WERI-Rb-1 (cell line): Measurements from ENCODE around the gene MAML3.

ENCODE experiments used
- DNase-seq: peaks from one replicate; pipeline ENCODE4 v3.0.0-alpha.2; 2020
- H3K27ac ChIP-seq: fragments of 250-450 bp; sonication (Bioruptor Pico); 2 replicates; pipeline ENCODE4 v1.5.1; 2020; ENCODE audit warnings: mild to moderate bottlenecking, moderate library complexity
- H3K27me3 ChIP-seq: fragments of 250-450 bp; sonication (Bioruptor Pico); 2 replicates; pipeline ENCODE4 v1.5.1; 2021; ENCODE audit warnings: mild to moderate bottlenecking, low read depth, moderate library complexity; ENCODE audit not compliant: insufficient read depth, severe bottlenecking
- H3K36me3 ChIP-seq: fragments of 250-450 bp; sonication (Bioruptor Pico); 2 replicates; pipeline ENCODE4 v1.5.1; 2020; ENCODE audit warnings: mild to moderate bottlenecking, moderate library complexity
- H3K4me3 ChIP-seq: 2 replicates; pipeline ENCODE4 v1.5.1; 2011; ENCODE audit warnings: low read depth, mild to moderate bottlenecking, control low read depth, low read length
- H3K9me3 ChIP-seq: fragments of 250-450 bp; sonication (Bioruptor Pico); 2 replicates; pipeline ENCODE4 v1.5.1; 2021; ENCODE audit warnings: mild to moderate bottlenecking, moderate library complexity; ENCODE audit not compliant: severe bottlenecking
- TF ChIP-seq, protein P1 (sequence below): IDR thresholded peaks from 2 replicates; pipeline ENCODE4 v1.5.1; 2011; ENCODE audit warnings: low read depth, mild to moderate bottlenecking, control low read depth, inconsistent platforms, low read length

MAML3 gene

DNA sequence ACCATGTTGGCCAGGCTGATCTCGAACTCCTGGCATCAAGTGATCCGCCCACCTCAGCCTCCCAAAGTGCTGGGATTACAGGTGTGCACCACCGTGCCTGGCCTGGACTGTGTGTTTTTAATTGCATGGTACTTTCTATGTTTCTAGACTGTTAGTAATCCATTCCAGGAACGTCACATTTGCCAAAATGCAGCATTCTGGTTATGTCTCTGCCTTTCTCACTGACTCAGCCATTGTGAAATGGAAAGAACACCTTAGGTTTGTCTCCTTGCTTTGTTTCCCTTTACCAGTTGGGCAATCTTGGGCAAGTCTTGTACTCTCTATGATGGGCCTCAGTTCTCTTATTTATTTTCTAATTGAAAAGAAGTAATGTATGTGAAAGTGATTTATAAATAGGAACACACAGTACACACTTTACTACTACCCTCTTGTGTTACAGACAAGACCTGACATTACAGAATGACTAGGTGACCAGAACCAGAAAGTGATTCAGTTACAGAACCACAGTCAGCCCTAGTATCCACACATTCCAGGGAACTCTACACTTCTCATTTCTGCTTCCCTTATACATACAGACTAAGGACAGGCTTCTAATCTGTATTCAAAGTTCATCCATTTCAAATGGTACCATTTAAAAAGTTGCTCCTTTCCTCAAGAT lies 301.2 kb downstream of the MAML3 start:
- Histone ChIP-seq H3K27me3 (no peaks in the 10 kb centered on the region), H3K27ac (no peak overlapping the region), H3K9me3 (no peaks in the 10 kb centered on the region), H3K4me3 (no peak overlapping the region), H3K36me3 (no peaks in the 10 kb centered on the region)
- no peak for DNase-seq
- TF ChIP-seq, protein P1, sequence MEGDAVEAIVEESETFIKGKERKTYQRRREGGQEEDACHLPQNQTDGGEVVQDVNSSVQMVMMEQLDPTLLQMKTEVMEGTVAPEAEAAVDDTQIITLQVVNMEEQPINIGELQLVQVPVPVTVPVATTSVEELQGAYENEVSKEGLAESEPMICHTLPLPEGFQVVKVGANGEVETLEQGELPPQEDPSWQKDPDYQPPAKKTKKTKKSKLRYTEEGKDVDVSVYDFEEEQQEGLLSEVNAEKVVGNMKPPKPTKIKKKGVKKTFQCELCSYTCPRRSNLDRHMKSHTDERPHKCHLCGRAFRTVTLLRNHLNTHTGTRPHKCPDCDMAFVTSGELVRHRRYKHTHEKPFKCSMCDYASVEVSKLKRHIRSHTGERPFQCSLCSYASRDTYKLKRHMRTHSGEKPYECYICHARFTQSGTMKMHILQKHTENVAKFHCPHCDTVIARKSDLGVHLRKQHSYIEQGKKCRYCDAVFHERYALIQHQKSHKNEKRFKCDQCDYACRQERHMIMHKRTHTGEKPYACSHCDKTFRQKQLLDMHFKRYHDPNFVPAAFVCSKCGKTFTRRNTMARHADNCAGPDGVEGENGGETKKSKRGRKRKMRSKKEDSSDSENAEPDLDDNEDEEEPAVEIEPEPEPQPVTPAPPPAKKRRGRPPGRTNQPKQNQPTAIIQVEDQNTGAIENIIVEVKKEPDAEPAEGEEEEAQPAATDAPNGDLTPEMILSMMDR: no peak

DNA sequence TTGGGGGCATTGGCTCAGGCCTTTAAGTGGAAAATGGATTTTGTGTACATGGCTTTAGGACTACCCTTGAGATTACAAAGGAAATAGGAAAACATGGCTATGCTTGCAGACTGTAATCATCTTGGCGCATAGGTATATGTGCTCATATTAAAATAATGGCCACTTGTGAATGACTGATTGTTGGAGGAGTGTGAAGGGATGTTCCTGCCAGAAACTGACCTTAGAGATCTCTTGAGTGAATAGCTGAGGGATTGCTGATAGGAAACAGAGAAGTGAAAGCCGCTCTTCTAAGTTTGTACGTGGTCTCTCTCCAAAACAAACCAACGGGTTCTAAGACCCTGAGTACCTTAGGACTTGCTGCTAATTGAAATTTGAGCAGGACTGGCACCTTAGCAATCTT lies 302.3 kb downstream of the MAML3 start:
- no peak for DNase-seq
- Histone ChIP-seq H3K36me3 (no peaks in the 10 kb centered on the region), H3K4me3 (no peak overlapping the region), H3K27me3 (no peaks in the 10 kb centered on the region), H3K27ac (no peak overlapping the region), H3K9me3 (no peaks in the 10 kb centered on the region)
- TF ChIP-seq, protein P1: no peak

DNA sequence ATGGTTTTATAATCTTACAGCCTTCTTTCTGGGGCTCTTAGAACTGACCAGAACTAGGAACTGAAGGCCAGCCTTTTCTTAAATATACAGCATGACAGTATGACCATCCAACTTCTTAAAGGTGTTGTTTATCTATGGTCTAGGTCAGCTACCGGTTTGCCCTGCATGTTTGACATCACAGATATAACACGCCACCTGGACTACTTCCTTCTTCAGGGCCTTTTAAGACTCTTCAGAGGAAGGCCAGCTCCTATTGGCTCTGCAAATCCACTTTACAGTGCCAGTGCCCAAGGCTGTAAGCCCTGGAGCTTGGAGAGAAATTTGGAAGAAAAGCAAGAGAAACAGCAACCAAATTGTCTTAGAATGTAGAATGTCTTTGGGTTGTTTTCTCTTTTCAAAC lies 302.9 kb downstream of the MAML3 start:
- Histone ChIP-seq H3K27me3 (no peaks in the 10 kb centered on the region), H3K36me3 (no peaks in the 10 kb centered on the region), H3K9me3 (no peaks in the 10 kb centered on the region), H3K4me3 (no peak overlapping the region), H3K27ac (no peak overlapping the region)
- TF ChIP-seq, protein P1: no peak
- DNase-seq: no peak

DNA sequence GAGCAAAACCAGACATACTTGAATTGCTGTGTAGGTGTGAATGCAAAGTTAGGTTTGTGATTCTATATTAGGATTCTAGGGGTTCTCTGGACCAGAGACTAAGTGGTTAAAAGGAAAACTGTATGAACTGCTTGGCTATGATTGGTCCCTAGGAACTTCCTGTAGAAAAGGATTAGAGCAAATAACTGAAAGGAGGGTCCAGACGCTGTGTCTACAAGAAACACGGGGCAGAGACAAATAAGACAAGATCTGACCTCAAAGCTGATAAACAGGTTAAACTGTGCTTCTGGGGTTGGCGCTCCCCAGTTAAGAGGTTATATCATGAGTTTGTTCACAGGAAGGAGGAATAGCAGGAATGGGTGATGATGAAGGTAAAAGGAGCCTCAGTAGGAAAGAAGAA lies 304.8 kb downstream of the MAML3 start:
- no peak for DNase-seq

DNA sequence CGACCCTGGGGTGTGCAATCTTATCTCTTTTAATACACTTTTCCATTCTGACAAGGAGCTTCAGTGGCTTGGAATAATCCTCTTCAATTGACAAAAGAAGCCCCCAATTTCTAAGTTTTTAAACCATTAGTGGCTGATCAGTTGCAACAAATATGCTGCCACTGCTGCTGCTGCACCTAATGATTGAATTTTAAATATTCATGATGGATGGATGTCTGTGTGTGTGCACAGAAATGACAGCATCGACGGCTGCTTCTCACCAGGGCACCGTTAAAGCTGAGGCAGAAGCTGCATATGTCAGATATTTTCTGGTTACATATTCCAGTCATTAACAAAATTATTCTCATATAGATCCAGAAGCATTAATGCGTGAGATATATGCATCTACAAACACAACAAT lies 306.0 kb downstream of the MAML3 start:
- Histone ChIP-seq H3K27ac (peak overlapping the region; percentile 39; the same call in 1 of the 2 replicates), H3K4me3 (no peak overlapping the region), H3K36me3 (no peaks in the 10 kb centered on the region), H3K27me3 (no peaks in the 10 kb centered on the region), H3K9me3 (no peaks in the 10 kb centered on the region)
- TF ChIP-seq, protein P1: no peak
- DNase-seq: no peak

More for the DNA sequence above, 304.8 kb downstream of the MAML3 start:
- peak overlapping the region; percentile 39 for H3K27ac ChIP-seq
- H3K9me3 ChIP-seq: no peaks in the 10 kb centered on the region
- no peaks in the 10 kb centered on the region for H3K27me3 ChIP-seq
- TF ChIP-seq, protein P1: no peak
- no peaks in the 10 kb centered on the region for H3K36me3 ChIP-seq
- H3K4me3 ChIP-seq: peak overlapping the region; percentile 1; the same call in 1 of the 2 replicates

DNA sequence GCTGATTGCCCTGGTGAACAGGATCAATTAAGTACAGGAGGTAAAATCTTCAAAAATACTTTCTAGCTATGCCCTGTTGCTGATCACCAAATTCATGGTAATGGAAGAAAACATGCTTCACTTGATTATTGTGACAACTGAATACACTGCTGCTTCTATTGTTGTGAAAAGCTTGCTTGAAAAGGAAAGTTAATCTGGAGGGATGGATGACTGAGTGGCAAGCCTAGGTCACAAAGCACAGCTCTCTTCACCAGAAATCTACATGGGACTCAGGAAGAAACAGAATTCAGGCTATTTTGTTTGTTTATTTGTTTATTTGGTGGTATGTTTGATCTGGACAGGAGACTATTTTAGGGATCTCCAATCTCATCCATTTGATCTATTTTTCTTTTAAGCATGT lies 306.4 kb downstream of the MAML3 start:
- Histone ChIP-seq H3K27ac (peak overlapping the region; percentile 3; the same call in 1 of the 2 replicates), H3K9me3 (no peaks in the 10 kb centered on the region)

More for the DNA sequence above, 306.4 kb downstream of the MAML3 start:
- no peak for DNase-seq
- H3K27me3 ChIP-seq: no peaks in the 10 kb centered on the region
- TF ChIP-seq, protein P1: no peak
- no peak overlapping the region for H3K4me3 ChIP-seq
- H3K36me3 ChIP-seq: no peaks in the 10 kb centered on the region
